Ovary (tissue), 3 donors: ENCODE measurements around the gene MAPK10.

Experiments
- CTCF ChIP-seq, 3 donors: fragments of 450-650 bp in 2 of 3; fragments of 200-600 bp in 1 of 3; IDR thresholded peaks; one replicate each; pipeline versions ENCODE4 v1.5.1 to v1.8.0; 2016 to 2022; ENCODE audit warnings: antibody characterized with exemption in 3 of 3, mild to moderate bottlenecking in 1 of 3
- EP300 ChIP-seq: sonication (generic); formaldehyde crosslinking; IDR thresholded peaks from one replicate; pipeline ENCODE4 v1.6.1; 2017; ENCODE audit warnings: antibody characterized with exemption
- POLR2A ChIP-seq: fragments of 450-650 bp; IDR thresholded peaks from one replicate; pipeline ENCODE4 v1.6.1; 2017; ENCODE audit warnings: antibody characterized with exemption, mild to moderate bottlenecking, moderate library complexity
- donor health status: DM: no; HTN: no; CAD: no.

- no peak for TF ChIP-seq POLR2A
- TF ChIP-seq CTCF (IDR thresholded peaks at IDR 0.05) = no peak
- no peak for TF ChIP-seq EP300
These were observed 175.5 kb downstream of the MAPK10 start for GRCh38 chr4:86184216-86184900.
